GM12891 (cell line): ENCODE results near the gene CRIM1.

Experiments
- POLR2A ChIP-seq: IDR thresholded peaks from 2 replicates; pipeline ENCODE4 v1.6.1; 2011; ENCODE audit warnings: low read depth, low read length, control low read depth
- POLR2AphosphoS5 ChIP-seq: IDR thresholded peaks from 2 replicates; pipeline ENCODE4 v1.6.1; 2011; ENCODE audit warnings: low read depth, low read length, control low read depth

GRCh38 chr2:36405183-36405582, 49.6 kb downstream of the CRIM1 start:
- TF ChIP-seq POLR2A: no peak
- no peak for TF ChIP-seq POLR2AphosphoS5
